HG03135 (cell line): Measurements from ENCODE around the gene NEDD4L.
"Not testable (repeated sequence)": the region's sequence is repeated elsewhere in the genome, so short reads cannot be mapped to it uniquely, and the experiment has no call there.

ENCODE experiments used
- ATAC-seq: cut with Tn5 transposase; IDR thresholded peaks from one replicate; pipeline ENCODE4 v1.9.1; 2021; ENCODE audit warnings: mild to moderate bottlenecking, moderate library complexity; ENCODE audit not compliant: unreplicated experiment

The NEDD4L gene

GRCh38 chr18:58146099-58146498 lies 102.1 kb downstream of the NEDD4L start:
- no peak for ATAC-seq

- ATAC-seq: no peak
Observed at GRCh38 chr18:58148954-58149471, 105.0 kb downstream of the NEDD4L start.

GRCh38 chr18:58150772-58151171 lies 106.7 kb downstream of the NEDD4L start:
- no peak for ATAC-seq

GRCh38 chr18:58152216-58152615 lies 108.2 kb downstream of the NEDD4L start:
- no peak for ATAC-seq

- ATAC-seq: no peak
Observed at GRCh38 chr18:58152891-58153290, 108.9 kb downstream of the NEDD4L start.

GRCh38 chr18:58156516-58156915 lies 112.5 kb downstream of the NEDD4L start:
- ATAC-seq: no peak

GRCh38 chr18:58157237-58157636 lies 113.2 kb downstream of the NEDD4L start:
- no peak for ATAC-seq

- no peak for ATAC-seq
Observed at GRCh38 chr18:58158008-58158407, 114.0 kb downstream of the NEDD4L start.

- no peak for ATAC-seq
Observed at GRCh38 chr18:58158459-58158858, 114.4 kb downstream of the NEDD4L start.

GRCh38 chr18:58161659-58162058 lies 117.6 kb downstream of the NEDD4L start:
- ATAC-seq: no peak

GRCh38 chr18:58162127-58162526 lies 118.1 kb downstream of the NEDD4L start:
- ATAC-seq: no peak

GRCh38 chr18:58163004-58163590 lies 119.1 kb downstream of the NEDD4L start:
- ATAC-seq: no peak

GRCh38 chr18:58166278-58166844 lies 122.3 kb downstream of the NEDD4L start:
- no peak for ATAC-seq

- no peak for ATAC-seq
Observed at GRCh38 chr18:58167073-58167472, 123.0 kb downstream of the NEDD4L start.

GRCh38 chr18:58168221-58168620 lies 124.2 kb downstream of the NEDD4L start:
- no peak for ATAC-seq

GRCh38 chr18:58168993-58169392 lies 125.0 kb downstream of the NEDD4L start:
- ATAC-seq: no peak

GRCh38 chr18:58169472-58169871 lies 125.4 kb downstream of the NEDD4L start:
- ATAC-seq: no peak

- not testable (repeated sequence) for ATAC-seq
Observed at GRCh38 chr18:58170036-58170435, 126.0 kb downstream of the NEDD4L start.

- no peak for ATAC-seq
Observed at GRCh38 chr18:58172031-58172430, 128.0 kb downstream of the NEDD4L start.

GRCh38 chr18:58174285-58174684 lies 130.3 kb downstream of the NEDD4L start:
- no peak for ATAC-seq

- ATAC-seq: no peak
Observed at GRCh38 chr18:58175122-58175785, 131.2 kb downstream of the NEDD4L start.

- no peak for ATAC-seq
Observed at GRCh38 chr18:58175786-58176176, 131.8 kb downstream of the NEDD4L start.
